ENCODE measurements around the gene HNF4A. TPM values are rescaled to one million over a fixed set of nuclear protein-coding genes. Genes with fewer than 3 reads are reported as not detected.

Gene HNF4A
- total and polyA plus RNA-seq, 9 donors = 0.07 to 1.5 (median 0.25) TPM

- H3K27ac ChIP-seq = no peak overlapping the region
- H3K4me1 ChIP-seq (ENCODE audit: insufficient read depth) = peaks cover 8% of the 10 kb centered on the region
- no peaks in the 10 kb centered on the region for H3K27me3 ChIP-seq
- no peak overlapping the region for H3K4me3 ChIP-seq
- TF ChIP-seq EP300 (IDR thresholded peaks at IDR 0.05) = no peak
- no peak for TF ChIP-seq CTCF (IDR thresholded peaks at IDR 0.05)
- TF ChIP-seq POLR2A (IDR thresholded peaks at IDR 0.05) = no peak
- DNase-seq = no peak
- H3K9me3 ChIP-seq = no peaks in the 10 kb centered on the region
- H3K36me3 ChIP-seq = no peaks in the 10 kb centered on the region
- intact Hi-C loops (cut with DNase I) = no loop called here
- WGBS, 3 donors = 84 to 93% (median 92%) methylated on average over 10 of the region's 10 CpGs
These were observed 56.4 kb downstream of the HNF4A start for GRCh38 chr20:44411757-44412401.

DNA sequence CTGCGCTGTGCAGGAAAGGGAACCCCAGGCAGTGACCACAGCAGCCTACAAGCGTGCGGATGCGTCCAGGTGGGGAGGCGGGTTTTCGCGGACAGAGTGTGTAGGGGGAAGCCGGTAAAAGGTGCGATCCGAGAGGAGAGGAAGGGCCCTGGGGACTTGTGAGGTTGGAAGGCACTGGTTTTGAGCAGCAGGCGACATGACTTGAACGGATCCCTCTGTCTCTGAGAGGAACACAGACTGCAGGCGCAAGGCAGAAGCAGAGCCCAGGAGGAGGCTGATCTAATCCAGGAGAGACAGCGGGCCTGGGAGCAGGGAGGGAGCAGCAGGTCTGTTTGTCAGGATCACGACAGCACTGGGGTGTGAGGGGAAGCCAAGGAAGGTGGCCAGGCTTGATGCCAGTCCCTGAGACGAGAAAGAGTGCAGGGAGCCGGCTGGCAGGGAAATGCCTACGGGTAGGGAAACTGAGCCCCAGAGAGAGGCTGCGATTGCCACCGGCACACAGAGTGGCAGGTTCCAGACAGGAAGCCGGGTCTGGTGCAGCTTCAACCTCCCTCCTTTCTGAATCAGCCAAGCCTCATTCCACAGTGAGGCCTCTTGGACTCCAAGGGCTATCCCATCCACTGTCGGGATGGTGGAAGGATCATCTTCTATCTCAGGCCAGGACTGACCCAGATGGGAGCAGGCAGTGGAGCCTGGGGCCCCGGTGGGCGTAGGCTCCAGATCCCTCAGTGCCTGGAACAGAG lies 57.1 kb downstream of the HNF4A start:
- TF ChIP-seq CTCF (IDR thresholded peaks at IDR 0.05) = no peak
- no peak for TF ChIP-seq POLR2A (IDR thresholded peaks at IDR 0.05)
- TF ChIP-seq EP300 (IDR thresholded peaks at IDR 0.05) = no peak
- Histone ChIP-seq H3K36me3 (no peaks in the 10 kb centered on the region), H3K27ac (no peak overlapping the region), H3K9me3 (no peaks in the 10 kb centered on the region), H3K4me1 (ENCODE audit: insufficient read depth) (peaks cover 9% of the 10 kb centered on the region), H3K4me3 (no peak overlapping the region), H3K27me3 (no peaks in the 10 kb centered on the region)
- DNase-seq = no peak
- WGBS, 3 donors = 77 to 85% (median 78%) methylated on average over 23 to 24 of the region's 24 CpGs
- intact Hi-C loops (cut with DNase I) = no loop called here

DNA sequence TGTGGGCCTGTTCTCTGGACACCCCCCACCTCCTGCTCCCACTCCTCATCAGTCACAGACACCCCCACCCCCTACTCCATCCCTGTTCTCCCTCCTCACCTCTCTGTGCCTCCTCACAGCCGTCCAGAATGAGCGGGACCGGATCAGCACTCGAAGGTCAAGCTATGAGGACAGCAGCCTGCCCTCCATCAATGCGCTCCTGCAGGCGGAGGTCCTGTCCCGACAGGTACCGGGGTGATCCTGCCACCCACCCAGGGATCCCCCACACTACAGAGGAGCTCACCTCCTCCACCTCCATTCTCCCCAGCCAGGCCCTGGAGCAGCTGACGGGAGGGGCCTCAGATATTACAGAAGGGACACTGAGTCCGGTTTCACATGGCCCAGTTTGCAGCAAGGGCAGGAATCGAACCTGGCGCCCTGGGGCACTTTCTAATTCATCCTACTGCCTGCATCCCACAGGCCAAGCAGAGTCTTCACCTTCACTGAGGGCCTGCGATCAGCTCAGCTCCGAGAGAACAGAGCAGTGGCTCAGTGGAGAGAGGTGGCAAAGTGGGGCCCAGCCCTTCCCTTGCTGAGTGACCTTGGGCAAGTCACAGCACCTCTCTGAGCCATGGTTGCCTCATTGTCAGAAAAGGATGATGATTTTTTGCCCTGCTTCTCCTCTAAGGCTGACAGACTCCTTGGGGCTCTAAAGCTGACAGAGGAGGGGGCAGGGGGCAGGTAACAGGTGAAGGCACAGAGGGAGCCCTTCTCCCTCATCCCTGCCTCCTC lies 58.3 kb downstream of the HNF4A start:
- Histone ChIP-seq H3K9me3 (no peaks in the 10 kb centered on the region), H3K4me3 (no peak overlapping the region), H3K27me3 (no peaks in the 10 kb centered on the region), H3K4me1 (ENCODE audit: insufficient read depth) (peaks cover 16% of the 10 kb centered on the region), H3K36me3 (no peaks in the 10 kb centered on the region), H3K27ac (no peak overlapping the region)
- intact Hi-C loops (cut with DNase I) = no loop called here
- TF ChIP-seq CTCF (IDR thresholded peaks at IDR 0.05) (no peak), POLR2A (IDR thresholded peaks at IDR 0.05) (no peak), EP300 (IDR thresholded peaks at IDR 0.05) (no peak)
- 92 to 94% (median 93%) methylated on average over 14 of the region's 14 CpGs for WGBS, 3 donors
- DNase-seq = no peak

DNA sequence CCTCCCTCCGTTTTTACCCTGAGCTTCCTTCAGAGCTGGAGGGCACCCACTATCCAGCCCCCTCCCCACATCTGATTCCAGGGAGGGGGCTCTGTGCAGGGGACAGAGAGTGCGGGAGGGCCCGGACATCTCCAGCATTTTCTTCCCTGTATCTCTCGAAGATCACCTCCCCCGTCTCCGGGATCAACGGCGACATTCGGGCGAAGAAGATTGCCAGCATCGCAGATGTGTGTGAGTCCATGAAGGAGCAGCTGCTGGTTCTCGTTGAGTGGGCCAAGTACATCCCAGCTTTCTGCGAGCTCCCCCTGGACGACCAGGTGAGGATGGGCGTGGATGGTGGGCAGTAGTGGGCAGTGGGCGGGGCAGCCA lies 58.8 kb downstream of the HNF4A start:
- Histone ChIP-seq H3K27ac (no peak overlapping the region), H3K4me3 (no peak overlapping the region), H3K9me3 (no peaks in the 10 kb centered on the region), H3K36me3 (no peaks in the 10 kb centered on the region), H3K4me1 (ENCODE audit: insufficient read depth) (peaks cover 16% of the 10 kb centered on the region), H3K27me3 (no peaks in the 10 kb centered on the region)
- DNase-seq = no peak
- intact Hi-C loops (cut with DNase I) = no loop called here
- no peak for TF ChIP-seq EP300 (IDR thresholded peaks at IDR 0.05)
- no peak for TF ChIP-seq POLR2A (IDR thresholded peaks at IDR 0.05)
- TF ChIP-seq CTCF (IDR thresholded peaks at IDR 0.05) = no peak
- WGBS, 3 donors = 69 to 73% (median 70%) methylated on average over 16 of the region's 16 CpGs

Data from ovary (tissue), 9 donors.